Measurements from ENCODE around the gene MID1.

GRCh38 chrX:10512258-10512657 lies 108.1 kb downstream of the MID1 start:
- no peak for TF ChIP-seq CTCF (IDR thresholded peaks at IDR 0.05)
- no peak for TF ChIP-seq ZFX (IDR thresholded peaks at IDR 0.05; ENCODE audit: borderline replicate concordance)
